Measurements from ENCODE around the gene TSPAN6.

Gene TSPAN6

GRCh38 chrX:100636321-100636991 lies at the start of gene TSPAN6:
TSS of gene TSPAN6 (minus strand) at chrX:100636806. CDS start at chrX:100636694, 112 bp downstream.
- peak; percentile 73 for FAIRE-seq

- FAIRE-seq = no peak
Observed at GRCh38 chrX:100685997-100686305, 49.3 kb upstream of the TSPAN6 start.

- peak; percentile 92 for FAIRE-seq
Observed at GRCh38 chrX:100685284-100685996, 48.8 kb upstream of the TSPAN6 start.

GRCh38 chrX:100682939-100683338 lies 46.3 kb upstream of the TSPAN6 start:
- FAIRE-seq = no peak

- FAIRE-seq = no peak
Observed at GRCh38 chrX:100681599-100681998, 45.0 kb upstream of the TSPAN6 start.

GRCh38 chrX:100680756-100681155 lies 44.1 kb upstream of the TSPAN6 start:
- FAIRE-seq = no peak

GRCh38 chrX:100677611-100678181 lies 41.1 kb upstream of the TSPAN6 start:
- no peak for FAIRE-seq

GRCh38 chrX:100674705-100675104 lies 38.1 kb upstream of the TSPAN6 start:
- no peak for FAIRE-seq

GRCh38 chrX:100673397-100673953 lies 36.9 kb upstream of the TSPAN6 start:
- FAIRE-seq = no peak

- no peak for FAIRE-seq
Observed at GRCh38 chrX:100672966-100673365, 36.4 kb upstream of the TSPAN6 start.

GRCh38 chrX:100663642-100664041 lies 27.0 kb upstream of the TSPAN6 start:
- no peak for FAIRE-seq

GRCh38 chrX:100662796-100663195 lies 26.2 kb upstream of the TSPAN6 start:
- no peak for FAIRE-seq

- no peak for FAIRE-seq
Observed at GRCh38 chrX:100662170-100662569, 25.6 kb upstream of the TSPAN6 start.

GRCh38 chrX:100659431-100660137 lies 23.0 kb upstream of the TSPAN6 start:
- no peak for FAIRE-seq

GRCh38 chrX:100658941-100659381 lies 22.4 kb upstream of the TSPAN6 start:
- FAIRE-seq = peak; percentile 17

- FAIRE-seq = peak; percentile 47
Observed at GRCh38 chrX:100654261-100654660, 17.7 kb upstream of the TSPAN6 start.

- FAIRE-seq = no peak
Observed at GRCh38 chrX:100652266-100652665, 15.7 kb upstream of the TSPAN6 start.

GRCh38 chrX:100650841-100651240 lies 14.2 kb upstream of the TSPAN6 start:
- no peak for FAIRE-seq

- FAIRE-seq = no peak
Observed at GRCh38 chrX:100649550-100650356, 13.1 kb upstream of the TSPAN6 start.

GRCh38 chrX:100648458-100649417 lies 12.1 kb upstream of the TSPAN6 start:
- FAIRE-seq = no peak

- FAIRE-seq = no peak
Observed at GRCh38 chrX:100647739-100648138, 11.1 kb upstream of the TSPAN6 start.

All from islet of Langerhans (tissue), 1 donor.